ENCODE data around the gene TPSD1.
"Not testable (repeated sequence)": the region's sequence is repeated elsewhere in the genome, so short reads cannot be mapped to it uniquely, and the experiment has no call there.

GRCh38 chr16:1240436-1240835, 15.4 kb upstream of the TPSD1 start, which contains the start of gene TPSAB1:
- TF ChIP-seq CTCF (IDR thresholded peaks at IDR 0.05; ENCODE audit: poor library complexity); EZH2phosphoT487 (IDR thresholded peaks at IDR 0.05; ENCODE audit: low read depth, severe bottlenecking, unreplicated experiment): not testable (repeated sequence)
